ENCODE data around the gene SPOCK2.

The SPOCK2 gene

GRCh38 chr10:72011016-72011415 lies 77.3 kb downstream of the SPOCK2 start:
- H3K36me3 ChIP-seq (ENCODE audit: low read length) = no peaks in the 10 kb centered on the region
- no peaks in the 10 kb centered on the region for H3K79me2 ChIP-seq (ENCODE audit: insufficient read depth, low read length)
- no peak overlapping the region for H2AFZ ChIP-seq (ENCODE audit: low read depth, low read length, severe bottlenecking)
- no peaks in the 10 kb centered on the region for H3K9me2 ChIP-seq (replicated peaks; ENCODE audit: insufficient read depth, low read length)
- no peak overlapping the region for H3K4me2 ChIP-seq (ENCODE audit: low read depth, low read length, poor library complexity, severe bottlenecking)
- no peak overlapping the region for H3K4me3 ChIP-seq (ENCODE audit: insufficient read depth, low read length, poor library complexity, severe bottlenecking)
- no peaks in the 10 kb centered on the region for H3K27me3 ChIP-seq (ENCODE audit: low read length)
- no peak for TF ChIP-seq CTCF (IDR thresholded peaks at IDR 0.05; ENCODE audit: insufficient read depth, low read length, poor library complexity, severe bottlenecking)
- no peak for TF ChIP-seq EZH2phosphoT487 (conservative IDR thresholded peaks at IDR 0.05; ENCODE audit: low read length)
- H3F3A ChIP-seq (ENCODE audit: insufficient read depth) = no peaks in the 10 kb centered on the region
- H3K9ac ChIP-seq (ENCODE audit: low read length) = no peak overlapping the region
- no peak overlapping the region for H3K27ac ChIP-seq (ENCODE audit: low read depth, low read length)
- H3K9me3 ChIP-seq (ENCODE audit: insufficient read depth, low read length) = no peaks in the 10 kb centered on the region
- no peaks in the 10 kb centered on the region for H4K20me1 ChIP-seq (ENCODE audit: low read depth, low read length)

- H3K36me3 ChIP-seq (ENCODE audit: low read length) = no peaks in the 10 kb centered on the region
- no peak overlapping the region for H3K27ac ChIP-seq (ENCODE audit: low read depth, low read length)
- no peaks in the 10 kb centered on the region for H4K20me1 ChIP-seq (ENCODE audit: low read depth, low read length)
- H3K27me3 ChIP-seq (ENCODE audit: low read length) = no peaks in the 10 kb centered on the region
- H3K4me2 ChIP-seq (ENCODE audit: low read depth, low read length, poor library complexity, severe bottlenecking) = no peak overlapping the region
- no peaks in the 10 kb centered on the region for H3K79me2 ChIP-seq (ENCODE audit: insufficient read depth, low read length)
- TF ChIP-seq EZH2phosphoT487 (conservative IDR thresholded peaks at IDR 0.05; ENCODE audit: low read length) = no peak
- no peak for TF ChIP-seq CTCF (IDR thresholded peaks at IDR 0.05; ENCODE audit: insufficient read depth, low read length, poor library complexity, severe bottlenecking)
- H3K9ac ChIP-seq (ENCODE audit: low read length) = no peak overlapping the region
- no peak overlapping the region for H3K4me3 ChIP-seq (ENCODE audit: insufficient read depth, low read length, poor library complexity, severe bottlenecking)
- H2AFZ ChIP-seq (ENCODE audit: low read depth, low read length, severe bottlenecking) = no peak overlapping the region
- no peaks in the 10 kb centered on the region for H3F3A ChIP-seq (ENCODE audit: insufficient read depth)
- H3K9me3 ChIP-seq (ENCODE audit: insufficient read depth, low read length) = no peaks in the 10 kb centered on the region
- no peaks in the 10 kb centered on the region for H3K9me2 ChIP-seq (replicated peaks; ENCODE audit: insufficient read depth, low read length)
These were observed 77.9 kb downstream of the SPOCK2 start for GRCh38 chr10:72010234-72010973.

GRCh38 chr10:72009425-72010081 lies 78.8 kb downstream of the SPOCK2 start:
- Histone ChIP-seq H3F3A (ENCODE audit: insufficient read depth) (no peaks in the 10 kb centered on the region), H3K79me2 (ENCODE audit: insufficient read depth, low read length) (no peaks in the 10 kb centered on the region), H3K4me3 (ENCODE audit: insufficient read depth, low read length, poor library complexity, severe bottlenecking) (no peak overlapping the region), H2AFZ (ENCODE audit: low read depth, low read length, severe bottlenecking) (no peak overlapping the region), H3K9me3 (ENCODE audit: insufficient read depth, low read length) (no peaks in the 10 kb centered on the region), H3K9ac (ENCODE audit: low read length) (no peak overlapping the region), H3K9me2 (replicated peaks; ENCODE audit: insufficient read depth, low read length) (no peaks in the 10 kb centered on the region), H4K20me1 (ENCODE audit: low read depth, low read length) (no peaks in the 10 kb centered on the region), H3K4me2 (ENCODE audit: low read depth, low read length, poor library complexity, severe bottlenecking) (no peak overlapping the region), H3K27ac (ENCODE audit: low read depth, low read length) (no peak overlapping the region), H3K27me3 (ENCODE audit: low read length) (no peaks in the 10 kb centered on the region), H3K36me3 (ENCODE audit: low read length) (no peaks in the 10 kb centered on the region)
- no peak for TF ChIP-seq CTCF (IDR thresholded peaks at IDR 0.05; ENCODE audit: insufficient read depth, low read length, poor library complexity, severe bottlenecking)
- no peak for TF ChIP-seq EZH2phosphoT487 (conservative IDR thresholded peaks at IDR 0.05; ENCODE audit: low read length)
